Fibroblast of lung (primary cell): ENCODE results near the gene AGAP1. TPM values are rescaled to one million over a fixed set of nuclear protein-coding genes. Genes with fewer than 3 reads are reported as not detected.

ENCODE experiments used
- DNase-seq, 2 donors: peaks; one replicate each; pipeline versions ENCODE4 v3.0.0 to v3.0.0-alpha.2; 2010; ENCODE audit warnings: low read depth in 2 of 2
- H2AFZ ChIP-seq: 2 replicates; pipeline ENCODE4 v1.5.1; 2012; ENCODE audit warnings: low read length, control low read depth, inconsistent platforms
- H3K27ac ChIP-seq: 2 replicates; pipeline ENCODE4 v1.5.1; 2011; ENCODE audit warnings: low read length, control low read depth; ENCODE audit not compliant: insufficient read depth
- H3K27me3 ChIP-seq: 2 replicates; pipeline ENCODE4 v1.5.1; 2011; ENCODE audit warnings: mild to moderate bottlenecking, low read length; ENCODE audit not compliant: control insufficient read depth, insufficient read depth
- H3K36me3 ChIP-seq: 2 replicates; pipeline ENCODE4 v1.5.1; 2011; ENCODE audit warnings: low read length; ENCODE audit not compliant: control insufficient read depth, insufficient read depth
- H3K4me1 ChIP-seq: 2 replicates; pipeline ENCODE4 v1.5.1; 2011; ENCODE audit warnings: low read length; ENCODE audit not compliant: control insufficient read depth, insufficient read depth; ENCODE audit errors: extremely low read depth
- H3K4me2 ChIP-seq: 2 replicates; pipeline ENCODE4 v1.5.1; 2011; ENCODE audit warnings: low read length, control low read depth; ENCODE audit not compliant: insufficient read depth; ENCODE audit errors: extremely low read depth
- H3K4me3 ChIP-seq, 4 experiments: fragments of 200-600 bp in 1 of 4; sonication (generic) in 1 of 4; replicated peaks in 1 of 4; 2 replicates each; pipeline ENCODE4 v1.5.1; 2011 to 2016; ENCODE audit warnings: low read length in 4 of 4, low read depth in 3 of 4, mild to moderate bottlenecking in 3 of 4, control low read depth in 2 of 4, inconsistent platforms in 1 of 4, mixed read lengths in 1 of 4; ENCODE audit not compliant: insufficient read depth in 1 of 4; ENCODE audit errors: control extremely low read depth in 1 of 4
- H3K79me2 ChIP-seq: 2 replicates; pipeline ENCODE4 v1.5.1; 2012; ENCODE audit warnings: mild to moderate bottlenecking, low read length, inconsistent platforms; ENCODE audit not compliant: control insufficient read depth, insufficient read depth
- H3K9ac ChIP-seq: 2 replicates; pipeline ENCODE4 v1.5.1; 2011; ENCODE audit warnings: mild to moderate bottlenecking, low read length, control low read depth; ENCODE audit not compliant: insufficient read depth
- H3K9me3 ChIP-seq: 2 replicates; pipeline ENCODE4 v1.5.1; 2012; ENCODE audit warnings: low read depth, low read length; ENCODE audit not compliant: control insufficient read depth, insufficient read depth
- H4K20me1 ChIP-seq: 2 replicates; pipeline ENCODE4 v1.5.1; 2011; ENCODE audit warnings: low read length; ENCODE audit not compliant: control insufficient read depth, insufficient read depth; ENCODE audit errors: extremely low read depth
- EZH2 ChIP-seq: IDR thresholded peaks from 2 replicates; pipeline ENCODE4 v1.5.1; 2012; ENCODE audit warnings: low read length, control low read depth, mild to moderate bottlenecking; ENCODE audit errors: missing control alignments
- polyA plus RNA-seq, 2 donors: library from polyadenylated mRNA; depleted of rRNA in 1 of 2; stranded (reverse) in 1 of 2; unstranded in 1 of 2; fragments of >200 nt; gene quantifications; 2 replicates each; pipeline ENCODE4 v1.2.1, GENCODE V29; 2011 to 2012; ENCODE audit warnings: missing spikeins in 1 of 2
- total RNA-seq: library from RNA; depleted of rRNA; stranded (reverse); fragments of >200 nt; gene quantifications from 2 replicates; pipeline ENCODE4 v1.2.1, GENCODE V29; 2014
- TF ChIP-seq, protein P1 (sequence below), 2 donors: IDR thresholded peaks in 1 of 2; conservative IDR thresholded peaks in 1 of 2; 1 replicate in 1 of 2; 2 replicates in 1 of 2; pipeline ENCODE4 v1.5.1; 2011 to 2012; ENCODE audit warnings: low read length in 2 of 2, control low read depth in 1 of 2, inconsistent platforms in 1 of 2, low read depth in 1 of 2, mild to moderate bottlenecking in 1 of 2

The AGAP1 gene
- total and polyA plus RNA-seq, 2 donors (not counting 1 experiment from before 2014, with no cell fraction given): 10.6 to 14.0 TPM

DNA sequence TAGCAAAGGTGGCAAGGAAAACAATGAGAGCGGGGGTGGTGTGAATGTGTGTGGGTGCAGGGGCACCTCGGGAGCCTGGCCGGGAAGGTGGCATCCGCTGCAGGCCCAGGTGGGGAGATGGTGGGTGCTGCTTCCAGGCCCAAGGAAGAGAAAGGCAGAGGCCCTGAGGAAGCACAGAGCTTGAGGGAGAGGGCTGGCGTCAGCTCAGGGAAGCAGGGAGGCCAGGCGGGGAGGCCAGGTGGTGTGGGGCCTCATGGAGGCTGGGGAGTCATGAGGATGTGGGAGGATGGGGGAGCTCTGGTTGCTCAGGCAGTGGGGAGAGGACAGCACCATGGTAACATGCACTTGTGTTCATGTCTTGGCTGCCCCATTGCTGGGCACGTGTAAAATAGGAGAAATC is 43.3 kb downstream of the AGAP1 start:
- no peak for DNase-seq
- Histone ChIP-seq H3K4me2 (no peak overlapping the region), H3K36me3 (no peaks in the 10 kb centered on the region), H3K27me3 (no peaks in the 10 kb centered on the region), H3K9me3 (no peaks in the 10 kb centered on the region), H3K9ac (no peak overlapping the region), H3K4me1 (no peaks in the 10 kb centered on the region), H3K4me3 (no peak overlapping the region), H3K79me2 (peaks cover 15% of the 10 kb centered on the region), H3K27ac (no peak overlapping the region), H4K20me1 (peaks cover 2% of the 10 kb centered on the region), H2AFZ (no peak overlapping the region)
- TF ChIP-seq, protein P1, sequence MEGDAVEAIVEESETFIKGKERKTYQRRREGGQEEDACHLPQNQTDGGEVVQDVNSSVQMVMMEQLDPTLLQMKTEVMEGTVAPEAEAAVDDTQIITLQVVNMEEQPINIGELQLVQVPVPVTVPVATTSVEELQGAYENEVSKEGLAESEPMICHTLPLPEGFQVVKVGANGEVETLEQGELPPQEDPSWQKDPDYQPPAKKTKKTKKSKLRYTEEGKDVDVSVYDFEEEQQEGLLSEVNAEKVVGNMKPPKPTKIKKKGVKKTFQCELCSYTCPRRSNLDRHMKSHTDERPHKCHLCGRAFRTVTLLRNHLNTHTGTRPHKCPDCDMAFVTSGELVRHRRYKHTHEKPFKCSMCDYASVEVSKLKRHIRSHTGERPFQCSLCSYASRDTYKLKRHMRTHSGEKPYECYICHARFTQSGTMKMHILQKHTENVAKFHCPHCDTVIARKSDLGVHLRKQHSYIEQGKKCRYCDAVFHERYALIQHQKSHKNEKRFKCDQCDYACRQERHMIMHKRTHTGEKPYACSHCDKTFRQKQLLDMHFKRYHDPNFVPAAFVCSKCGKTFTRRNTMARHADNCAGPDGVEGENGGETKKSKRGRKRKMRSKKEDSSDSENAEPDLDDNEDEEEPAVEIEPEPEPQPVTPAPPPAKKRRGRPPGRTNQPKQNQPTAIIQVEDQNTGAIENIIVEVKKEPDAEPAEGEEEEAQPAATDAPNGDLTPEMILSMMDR (conservative IDR thresholded peaks at IDR 0.05 in 1 of 2, IDR thresholded peaks at IDR 0.05 in 1 of 2; ENCODE audit: low read depth in 1 of 2, low read length in 2 of 2): no peak
- no peak for TF ChIP-seq EZH2

DNA sequence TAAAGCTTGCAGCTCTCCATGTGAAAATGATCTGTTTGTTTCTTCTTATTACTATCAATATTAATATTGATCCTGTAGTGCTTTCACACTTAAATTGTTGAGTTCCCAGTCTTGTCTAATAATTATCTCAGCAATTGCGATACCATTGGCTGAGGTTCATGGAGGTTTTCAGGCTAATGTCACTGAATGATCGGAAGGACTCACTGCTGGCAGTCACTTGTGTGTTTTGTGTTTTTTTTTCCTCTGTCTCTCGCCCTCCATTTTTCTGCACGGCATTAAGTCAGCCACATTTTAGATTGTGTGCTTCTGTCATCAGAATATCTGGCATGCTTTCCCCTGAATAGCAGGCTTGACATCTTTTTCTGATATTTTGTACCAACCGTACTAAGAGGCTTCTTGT is 43.7 kb downstream of the AGAP1 start:
- Histone ChIP-seq H3K79me2 (peaks cover 13% of the 10 kb centered on the region), H3K9me3 (no peaks in the 10 kb centered on the region), H3K4me1 (no peaks in the 10 kb centered on the region), H3K27me3 (no peaks in the 10 kb centered on the region), H3K27ac (no peak overlapping the region), H4K20me1 (peaks cover 2% of the 10 kb centered on the region), H3K4me3 (no peak overlapping the region), H3K36me3 (no peaks in the 10 kb centered on the region), H3K9ac (no peak overlapping the region), H3K4me2 (no peak overlapping the region), H2AFZ (no peak overlapping the region)
- DNase-seq: no peak
- TF ChIP-seq, protein P1 (conservative IDR thresholded peaks at IDR 0.05 in 1 of 2, IDR thresholded peaks at IDR 0.05 in 1 of 2; ENCODE audit: low read depth in 1 of 2, low read length in 2 of 2): no peak
- no peak for TF ChIP-seq EZH2

DNA sequence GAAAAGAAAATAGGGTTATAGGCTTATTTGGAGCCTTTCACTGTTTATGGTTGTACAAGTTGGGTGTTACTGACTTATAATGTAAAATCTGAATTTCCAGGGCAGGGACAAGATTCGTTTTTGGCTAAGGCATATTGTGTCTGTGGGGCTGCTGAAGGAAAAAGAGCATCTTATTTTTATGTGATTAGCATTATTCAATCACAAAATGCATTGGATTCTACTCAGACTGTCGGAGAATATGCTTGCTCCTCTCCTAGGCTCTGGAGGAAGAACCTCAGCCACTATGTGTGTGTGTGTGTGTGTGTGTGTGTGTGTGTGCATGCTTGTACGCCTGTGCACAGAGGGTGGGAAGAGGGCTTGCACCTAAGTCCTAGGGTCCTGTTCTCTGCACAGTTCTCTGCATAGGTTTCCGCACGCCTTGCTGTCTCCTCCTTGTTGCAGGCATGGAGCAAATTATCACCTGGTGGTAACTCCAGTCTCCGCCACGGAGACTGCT is 44.3 kb downstream of the AGAP1 start:
- no peaks in the 10 kb centered on the region for H3K4me1 ChIP-seq
- H3K79me2 ChIP-seq: peaks cover 13% of the 10 kb centered on the region
- no peak overlapping the region for H3K27ac ChIP-seq
- no peak overlapping the region for H2AFZ ChIP-seq
- no peak overlapping the region for H3K4me3 ChIP-seq
- peaks cover 2% of the 10 kb centered on the region for H4K20me1 ChIP-seq
- no peaks in the 10 kb centered on the region for H3K36me3 ChIP-seq
- H3K4me2 ChIP-seq: no peak overlapping the region
- no peak for TF ChIP-seq EZH2
- TF ChIP-seq, protein P1 (conservative IDR thresholded peaks at IDR 0.05 in 1 of 2, IDR thresholded peaks at IDR 0.05 in 1 of 2; ENCODE audit: low read depth in 1 of 2, low read length in 2 of 2): no peak
- no peaks in the 10 kb centered on the region for H3K9me3 ChIP-seq
- H3K27me3 ChIP-seq: no peaks in the 10 kb centered on the region
- no peak for DNase-seq
- no peak overlapping the region for H3K9ac ChIP-seq
